Neural cell (in vitro differentiated cells): ENCODE results near the gene KCTD11. TPM values are rescaled to one million over a fixed set of nuclear protein-coding genes. Genes with fewer than 3 reads are reported as not detected.
A peak's percentile ranks its signal among the peaks of the same experiment; 100 is the strongest.

Experiments
- H2AFZ ChIP-seq: fragments of 200-600, 300-800 bp; sonication (generic), shearing (Covaris generic); 2 replicates; pipeline ENCODE4 v1.6.0; 2014; ENCODE audit warnings: low read depth, mild to moderate bottlenecking, antibody characterized with exemption, low read length, moderate library complexity
- H3F3A ChIP-seq: fragments of 200-600 bp; shearing (Covaris generic); 2 replicates; pipeline ENCODE4 v1.6.1; 2016; ENCODE audit warnings: mild to moderate bottlenecking, moderate library complexity, mixed read lengths, antibody characterized with exemption, low read length; ENCODE audit not compliant: insufficient read depth, poor library complexity, severe bottlenecking
- H3K27ac ChIP-seq: fragments of 200-600, 300-800 bp; sonication (generic), shearing (Covaris generic); 2 replicates; pipeline ENCODE4 v1.5.1; 2014; ENCODE audit warnings: mild to moderate bottlenecking, low read length, moderate library complexity
- H3K27me3 ChIP-seq: fragments of 300-800, 200-600 bp; sonication (generic), shearing (Covaris generic); 2 replicates; pipeline ENCODE4 v1.6.0; 2014; ENCODE audit warnings: mild to moderate bottlenecking, low read depth, low read length, moderate library complexity; ENCODE audit not compliant: insufficient read depth
- H3K36me3 ChIP-seq: fragments of 300-800, 200-600 bp; sonication (generic), shearing (Covaris generic); 2 replicates; pipeline ENCODE4 v1.5.1; 2014; ENCODE audit warnings: mild to moderate bottlenecking, antibody characterized with exemption, low read length, moderate library complexity; ENCODE audit not compliant: insufficient read depth
- H3K4me2 ChIP-seq: fragments of 300-800, 200-600 bp; sonication (generic), shearing (Covaris generic); 2 replicates; pipeline ENCODE4 v1.6.0; 2014; ENCODE audit warnings: mild to moderate bottlenecking, low read length
- H3K4me3 ChIP-seq: fragments of 300-800, 200-600 bp; sonication (generic), shearing (Covaris generic); 2 replicates; pipeline ENCODE4 v1.5.1; 2014; ENCODE audit warnings: mild to moderate bottlenecking, low read length, moderate library complexity
- H3K79me2 ChIP-seq: fragments of 200-600 bp; shearing (Covaris generic); replicated peaks from 2 replicates; pipeline ENCODE4 v1.6.0; 2014; ENCODE audit warnings: mild to moderate bottlenecking, low read length, moderate library complexity; ENCODE audit not compliant: insufficient read depth
- H3K9ac ChIP-seq: fragments of 300-800, 200-600 bp; sonication (generic), shearing (Covaris generic); 2 replicates; pipeline ENCODE4 v1.6.1; 2016; ENCODE audit warnings: mild to moderate bottlenecking, low read length, mixed read lengths
- H3K9me2 ChIP-seq: fragments of 200-600 bp; shearing (Covaris generic); 2 replicates; pipeline ENCODE4 v1.6.1; 2016; ENCODE audit warnings: mild to moderate bottlenecking, low read length, mixed read lengths; ENCODE audit not compliant: insufficient read depth
- H3K9me3 ChIP-seq: fragments of 200-600, 300-800 bp; sonication (generic), shearing (Covaris generic); 2 replicates; pipeline ENCODE4 v1.6.1; 2016; ENCODE audit warnings: mild to moderate bottlenecking, mixed run types, low read length, moderate library complexity, mixed read lengths
- H4K20me1 ChIP-seq: fragments of 200-600 bp; shearing (Covaris generic); 2 replicates; pipeline ENCODE4 v1.6.1; 2016; ENCODE audit warnings: mild to moderate bottlenecking, mixed run types; ENCODE audit not compliant: insufficient read depth
- CTCF ChIP-seq: fragments of 450-650 bp; IDR thresholded peaks from 2 replicates; pipeline ENCODE4 v1.5.1; 2014; ENCODE audit warnings: antibody characterized with exemption, mild to moderate bottlenecking, moderate library complexity; ENCODE audit not compliant: poor library complexity, severe bottlenecking
- EP300 ChIP-seq: fragments of 450-650 bp; conservative IDR thresholded peaks from 2 replicates; pipeline ENCODE4 v1.6.1; 2014; ENCODE audit warnings: antibody characterized with exemption, mild to moderate bottlenecking, moderate library complexity; ENCODE audit not compliant: poor library complexity, severe bottlenecking
- EZH2 ChIP-seq: fragments of 200-600, 300-800 bp; shearing (Covaris generic), sonication (generic); IDR thresholded peaks from 2 replicates; pipeline ENCODE4 v1.6.1; 2014; ENCODE audit warnings: antibody characterized with exemption, low read length, borderline replicate concordance, mild to moderate bottlenecking; ENCODE audit not compliant: insufficient read depth, poor library complexity, severe bottlenecking
- MXI1 ChIP-seq: fragments of 450-650 bp; conservative IDR thresholded peaks from 2 replicates; pipeline ENCODE4 v1.6.1; 2014; ENCODE audit warnings: antibody characterized with exemption, mild to moderate bottlenecking; ENCODE audit not compliant: poor library complexity, severe bottlenecking
- POLR2AphosphoS5 ChIP-seq: IDR thresholded peaks from 2 replicates; pipeline ENCODE4 v1.6.1; 2012
- RAD21 ChIP-seq: fragments of 450-650 bp; conservative IDR thresholded peaks from 2 replicates; pipeline ENCODE4 v1.6.1; 2014; ENCODE audit warnings: antibody characterized with exemption, mild to moderate bottlenecking, moderate library complexity
- REST ChIP-seq: IDR thresholded peaks from 2 replicates; pipeline ENCODE4 v1.6.1; 2012; ENCODE audit warnings: borderline replicate concordance
- SMC3 ChIP-seq: fragments of 450-650 bp; conservative IDR thresholded peaks from 2 replicates; pipeline ENCODE4 v1.6.1; 2014; ENCODE audit warnings: antibody characterized with exemption, mild to moderate bottlenecking, moderate library complexity; ENCODE audit not compliant: poor library complexity
- TAF1 ChIP-seq: IDR thresholded peaks from 2 replicates; pipeline ENCODE4 v1.6.1; 2012; ENCODE audit warnings: low read depth
- polyA plus RNA-seq: library from polyadenylated mRNA; depleted of rRNA; stranded (reverse); fragments of >200 nt; gene quantifications from 2 replicates; pipeline ENCODE4 v1.2.3, GENCODE V29; 2014

The KCTD11 gene
- polyA plus RNA-seq, 1 donor from 2014 or later: 2.8 TPM

DNA sequence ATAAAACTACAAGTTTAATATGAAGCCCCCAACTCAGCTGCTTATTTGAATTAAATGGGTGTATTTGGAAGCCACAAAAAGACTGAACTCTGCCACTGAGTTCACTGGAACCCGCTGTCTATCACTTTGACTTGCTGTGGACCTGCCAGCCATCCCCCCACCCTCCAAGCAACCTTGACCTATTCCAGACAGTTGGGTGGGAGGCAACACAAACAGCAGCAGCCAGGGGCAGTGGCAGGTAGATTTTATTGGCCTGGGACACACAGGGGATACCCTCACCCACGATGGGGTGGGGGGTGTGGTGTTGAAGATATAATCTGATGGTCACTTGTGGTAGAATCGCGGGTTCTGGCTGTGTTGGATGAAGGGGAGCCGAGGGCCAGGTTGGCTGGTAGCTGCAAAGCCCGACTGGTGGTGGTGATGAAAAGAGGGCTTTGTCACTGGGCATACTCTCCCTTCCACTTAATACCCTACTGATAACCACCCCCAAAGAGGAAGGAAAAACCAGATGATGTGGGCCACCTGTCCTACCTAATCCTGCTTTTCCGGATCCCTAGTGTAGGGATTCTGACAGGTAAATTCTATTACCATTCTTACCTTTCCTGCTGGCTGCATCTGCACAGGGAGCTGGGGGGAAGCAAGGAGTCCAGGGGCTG lies 39.4 kb upstream of the KCTD11 start (continued):
- no peak for TF ChIP-seq RAD21

DNA sequence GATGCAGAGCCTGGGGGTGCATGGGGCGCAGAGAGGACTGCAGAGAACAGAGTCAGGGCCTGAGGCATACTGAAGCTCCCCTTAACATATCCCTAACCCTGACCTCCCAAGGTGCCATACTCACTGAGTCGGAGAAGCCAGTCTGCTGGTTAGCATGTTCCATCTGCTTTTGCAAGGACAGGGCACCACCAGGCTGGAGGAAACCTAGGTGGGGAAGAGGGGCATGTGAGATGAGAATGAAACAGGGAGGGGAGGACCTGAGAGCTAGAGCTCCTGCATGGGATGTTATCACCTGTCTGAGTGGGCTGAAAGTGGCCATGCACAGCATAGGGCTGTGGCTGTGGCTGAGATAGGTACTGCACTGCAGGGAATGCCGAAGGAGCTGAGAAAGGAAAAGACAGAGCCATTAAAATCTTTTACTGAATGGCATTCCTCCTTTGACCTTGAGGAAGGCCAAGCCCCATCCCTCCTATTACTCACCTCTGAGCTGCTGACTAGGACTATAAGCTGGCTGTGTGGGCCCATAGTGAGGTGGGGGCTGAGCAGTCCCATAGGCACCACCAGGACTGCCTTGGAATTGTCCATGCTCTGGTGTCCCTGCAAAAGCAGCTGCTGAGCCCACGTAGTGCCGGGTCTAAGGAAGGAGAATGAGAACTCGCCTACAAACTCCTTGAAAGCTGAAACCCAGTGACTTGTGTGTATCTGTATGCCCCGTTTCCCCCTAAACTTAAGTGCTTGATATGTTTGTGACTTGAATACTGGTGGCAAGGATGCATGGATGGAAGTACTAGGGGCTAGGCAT lies 38.7 kb upstream of the KCTD11 start:
- no peak overlapping the region for H3K27ac ChIP-seq
- no peak overlapping the region for H2AFZ ChIP-seq
- H3F3A ChIP-seq: no peaks in the 10 kb centered on the region
- no peak overlapping the region for H3K4me2 ChIP-seq
- no peaks in the 10 kb centered on the region for H3K36me3 ChIP-seq
- H3K27me3 ChIP-seq: no peaks in the 10 kb centered on the region
- no peak for TF ChIP-seq EP300
- TF ChIP-seq SMC3: no peak
- no peak for TF ChIP-seq REST
- TF ChIP-seq CTCF: no peak
- TF ChIP-seq POLR2AphosphoS5: no peak
- no peak for TF ChIP-seq MXI1
- TF ChIP-seq TAF1: no peak
- no peak for TF ChIP-seq EZH2
- no peak overlapping the region for H3K9ac ChIP-seq
- H3K79me2 ChIP-seq: peaks cover 39% of the 10 kb centered on the region
- H4K20me1 ChIP-seq: peaks cover 10% of the 10 kb centered on the region
- no peaks in the 10 kb centered on the region for H3K9me2 ChIP-seq
- peak overlapping the region; percentile 83 for H3K4me3 ChIP-seq
- H3K9me3 ChIP-seq: no peaks in the 10 kb centered on the region
